Measurements from ENCODE around the gene TACC2. TPM values are rescaled to one million over a fixed set of nuclear protein-coding genes. Genes with fewer than 3 reads are reported as not detected.

Gene TACC2
- total RNA-seq, 2 experiments from 2014 or later, result not detected

DNA sequence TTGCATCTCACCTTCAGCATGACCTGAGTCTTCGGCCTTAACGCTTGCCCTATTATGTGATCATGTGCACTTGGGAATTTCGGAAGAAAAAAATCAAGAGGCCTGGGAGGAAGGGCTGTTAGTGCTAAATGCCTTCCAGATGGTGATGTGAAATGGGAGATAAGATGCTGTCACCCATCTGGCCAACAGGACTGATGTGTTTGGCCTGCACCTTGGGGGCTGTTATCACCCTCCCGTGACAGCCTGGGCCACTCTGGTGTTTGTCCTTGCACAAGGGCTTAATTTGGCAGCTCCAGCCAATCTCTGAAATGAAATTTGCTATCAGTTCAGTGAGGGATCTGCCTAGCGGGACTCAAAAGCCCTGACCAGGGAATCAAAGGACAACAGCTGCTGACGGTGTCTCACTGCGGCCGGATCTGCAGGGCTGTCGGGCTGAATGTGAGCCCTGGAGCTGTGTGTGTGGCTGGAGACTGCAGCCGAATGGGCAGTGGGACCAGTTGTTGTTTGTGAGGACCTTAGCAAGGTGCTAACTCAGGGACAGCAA lies 150.7 kb downstream of the TACC2 start:
- no peak for DNase-seq
- Histone ChIP-seq H3K27ac (ENCODE audit: low read depth in 1 of 2, low read length in 2 of 2) (no peak overlapping the region), H3K4me3 (ENCODE audit: low read length) (no peak overlapping the region), H3K36me3 (ENCODE audit: insufficient read depth, low read length) (no peaks in the 10 kb centered on the region), H3K27me3 (ENCODE audit: control insufficient read depth in 1 of 2, insufficient read depth in 2 of 2, low read length in 2 of 2) (no peaks in the 10 kb centered on the region), H3K4me1 (ENCODE audit: insufficient read depth, low read length) (no peaks in the 10 kb centered on the region), H3K9me3 (ENCODE audit: control insufficient read depth in 1 of 2, insufficient read depth in 1 of 2, low read length in 2 of 2) (peaks cover 0 to 6% of the 10 kb centered on the region in 2 experiments)
- no peaks in the 10 kb centered on the region for H3K4me1 Mint-ChIP-seq (ENCODE audit: low read depth)
- intact Hi-C loops (cut with DNase I, micrococcal nuclease), result loop anchor here in 1 of 2 experiments (10.0 kb wide), 1 partner anchor 565 kb away; no protein-coding TSS in a partner anchor
- ChIA-PET CTCF (no interaction called here), POLR2A (no interaction called here)
- peaks cover 14% of the 10 kb centered on the region for H3K27me3 Mint-ChIP-seq
- no peaks in the 10 kb centered on the region for H3K36me3 Mint-ChIP-seq (ENCODE audit: low read depth)
- TF ChIP-seq, protein P1, sequence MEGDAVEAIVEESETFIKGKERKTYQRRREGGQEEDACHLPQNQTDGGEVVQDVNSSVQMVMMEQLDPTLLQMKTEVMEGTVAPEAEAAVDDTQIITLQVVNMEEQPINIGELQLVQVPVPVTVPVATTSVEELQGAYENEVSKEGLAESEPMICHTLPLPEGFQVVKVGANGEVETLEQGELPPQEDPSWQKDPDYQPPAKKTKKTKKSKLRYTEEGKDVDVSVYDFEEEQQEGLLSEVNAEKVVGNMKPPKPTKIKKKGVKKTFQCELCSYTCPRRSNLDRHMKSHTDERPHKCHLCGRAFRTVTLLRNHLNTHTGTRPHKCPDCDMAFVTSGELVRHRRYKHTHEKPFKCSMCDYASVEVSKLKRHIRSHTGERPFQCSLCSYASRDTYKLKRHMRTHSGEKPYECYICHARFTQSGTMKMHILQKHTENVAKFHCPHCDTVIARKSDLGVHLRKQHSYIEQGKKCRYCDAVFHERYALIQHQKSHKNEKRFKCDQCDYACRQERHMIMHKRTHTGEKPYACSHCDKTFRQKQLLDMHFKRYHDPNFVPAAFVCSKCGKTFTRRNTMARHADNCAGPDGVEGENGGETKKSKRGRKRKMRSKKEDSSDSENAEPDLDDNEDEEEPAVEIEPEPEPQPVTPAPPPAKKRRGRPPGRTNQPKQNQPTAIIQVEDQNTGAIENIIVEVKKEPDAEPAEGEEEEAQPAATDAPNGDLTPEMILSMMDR (IDR thresholded peaks at IDR 0.05), result no peak
- no peak overlapping the region for H3K4me3 Mint-ChIP-seq
- H3K27ac Mint-ChIP-seq, result no peak overlapping the region
- H3K9me3 Mint-ChIP-seq, result no peaks in the 10 kb centered on the region
- no peak for ATAC-seq (ENCODE audit: poor library complexity)

GRCh38 chr10:122140461-122140902 lies 151.5 kb downstream of the TACC2 start:
- Histone ChIP-seq H3K9me3 (ENCODE audit: control insufficient read depth in 1 of 2, insufficient read depth in 1 of 2, low read length in 2 of 2) (peaks cover 0 to 6% of the 10 kb centered on the region in 2 experiments), H3K27ac (ENCODE audit: low read depth in 1 of 2, low read length in 2 of 2) (no peak overlapping the region), H3K4me1 (ENCODE audit: insufficient read depth, low read length) (no peaks in the 10 kb centered on the region), H3K36me3 (ENCODE audit: insufficient read depth, low read length) (no peaks in the 10 kb centered on the region), H3K27me3 (ENCODE audit: control insufficient read depth in 1 of 2, insufficient read depth in 2 of 2, low read length in 2 of 2) (no peaks in the 10 kb centered on the region), H3K4me3 (ENCODE audit: low read length) (no peak overlapping the region)
- H3K27ac Mint-ChIP-seq, result no peak overlapping the region
- no peak overlapping the region for H3K4me3 Mint-ChIP-seq
- H3K27me3 Mint-ChIP-seq, result peaks cover 10% of the 10 kb centered on the region
- peaks cover 5% of the 10 kb centered on the region for H3K9me3 Mint-ChIP-seq
- ATAC-seq (ENCODE audit: poor library complexity) (no peak), DNase-seq (no peak)
- POLR2A ChIA-PET, result no interaction called here
- TF ChIP-seq, protein P1 (IDR thresholded peaks at IDR 0.05), result no peak
- intact Hi-C loops (cut with DNase I, micrococcal nuclease), result loop anchor here in 1 of 2 experiments (10.0 kb wide), 1 partner anchor 564 kb away; no protein-coding TSS in a partner anchor
- CTCF ChIA-PET, result no interaction called here
- no peaks in the 10 kb centered on the region for H3K4me1 Mint-ChIP-seq (ENCODE audit: low read depth)
- H3K36me3 Mint-ChIP-seq (ENCODE audit: low read depth), result no peaks in the 10 kb centered on the region

DNA sequence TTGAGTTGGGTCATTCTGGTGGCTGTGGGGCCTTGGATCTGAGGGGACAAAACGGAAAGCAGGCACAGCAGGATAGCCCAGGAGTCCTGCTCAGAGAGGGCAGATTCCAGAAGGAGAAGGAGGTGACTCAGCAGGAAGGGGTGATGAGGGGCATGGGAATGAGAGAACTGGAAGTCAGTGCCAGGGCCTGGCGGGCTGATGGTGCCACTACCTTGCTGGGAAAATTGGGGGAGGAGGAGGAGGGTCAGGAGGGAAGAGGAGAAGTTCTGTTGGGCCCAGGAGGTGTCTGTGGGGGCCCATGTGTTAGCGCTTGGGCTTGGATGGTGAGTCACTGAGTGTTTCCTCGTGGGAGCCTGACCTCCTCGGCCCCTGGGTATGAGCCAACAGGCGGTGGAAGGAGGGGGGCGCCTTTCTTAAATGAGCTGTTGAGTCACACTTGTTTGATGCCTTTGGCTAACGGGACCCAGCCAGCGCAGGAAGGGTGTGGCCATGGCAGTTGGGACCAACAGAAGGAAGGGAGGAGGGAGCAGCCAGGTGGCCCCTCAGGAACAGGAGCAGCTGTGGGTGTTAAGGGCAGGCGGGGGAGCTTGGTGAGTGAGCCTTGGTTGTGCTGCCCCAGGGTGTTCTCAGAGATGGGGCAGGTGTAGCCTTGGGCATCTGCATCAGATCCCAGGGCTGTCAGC lies 152.1 kb downstream of the TACC2 start:
- intact Hi-C loops (cut with DNase I, micrococcal nuclease), result loop anchor here in 1 of 2 experiments (10.0 kb wide), 1 partner anchor 564 kb away; no protein-coding TSS in a partner anchor
- H3K4me1 Mint-ChIP-seq (ENCODE audit: low read depth), result no peaks in the 10 kb centered on the region
- H3K4me3 Mint-ChIP-seq, result no peak overlapping the region
- CTCF ChIA-PET, result no interaction called here
- no peaks in the 10 kb centered on the region for H3K27me3 ChIP-seq (ENCODE audit: control insufficient read depth in 1 of 2, insufficient read depth in 2 of 2, low read length in 2 of 2)
- H3K27ac Mint-ChIP-seq, result no peak overlapping the region
- TF ChIP-seq, protein P1 (IDR thresholded peaks at IDR 0.05), result no peak
- H3K9me3 ChIP-seq (ENCODE audit: control insufficient read depth in 1 of 2, insufficient read depth in 1 of 2, low read length in 2 of 2), result peaks cover 0 to 6% of the 10 kb centered on the region in 2 experiments
- POLR2A ChIA-PET, result no interaction called here
- DNase-seq (peak in 2 of 14 experiments; percentile 9 to 31), ATAC-seq (ENCODE audit: poor library complexity) (no peak)
- no peaks in the 10 kb centered on the region for H3K4me1 ChIP-seq (ENCODE audit: insufficient read depth, low read length)
- no peak overlapping the region for H3K27ac ChIP-seq (ENCODE audit: low read depth in 1 of 2, low read length in 2 of 2)
- no peaks in the 10 kb centered on the region for H3K36me3 ChIP-seq (ENCODE audit: insufficient read depth, low read length)
- peaks cover 8% of the 10 kb centered on the region for H3K27me3 Mint-ChIP-seq
- no peak overlapping the region for H3K4me3 ChIP-seq (ENCODE audit: low read length)
- peaks cover 5% of the 10 kb centered on the region for H3K9me3 Mint-ChIP-seq
- H3K36me3 Mint-ChIP-seq (ENCODE audit: low read depth), result no peaks in the 10 kb centered on the region
